Lung (tissue), 12 donors: ENCODE measurements around the gene MECP2. TPM values are rescaled to one million over a fixed set of nuclear protein-coding genes. Genes with fewer than 3 reads are reported as not detected.

Experiments used
- ATAC-seq: fragments of 200-7000 bp; cut with Tn5 transposase; one replicate; pipeline ENCODE4 v1.9.1; 2020; ENCODE audit warnings: moderate number of reproducible peaks; ENCODE audit not compliant: insufficient read depth, low FRiP score
- DNase-seq, 3 donors: peaks; one replicate each; pipeline ENCODE4 v3.0.0-alpha.2; 2013 to 2017
- H3K27ac ChIP-seq, 2 donors: one replicate each; pipeline ENCODE4 v1.5.1; 2013; ENCODE audit warnings: mild to moderate bottlenecking in 2 of 2, moderate library complexity in 2 of 2, control low read depth in 1 of 2, inconsistent platforms in 1 of 2, low read depth in 1 of 2, low read length in 1 of 2
- H3K27me3 ChIP-seq, 3 donors: one replicate each; pipeline ENCODE4 v1.5.1; 2013; ENCODE audit warnings: low read length in 2 of 3; ENCODE audit not compliant: control insufficient read depth in 3 of 3, insufficient read depth in 3 of 3
- H3K36me3 ChIP-seq, 4 donors: one replicate each; pipeline ENCODE4 v1.5.1; 2013; ENCODE audit warnings: low read length in 4 of 4, mild to moderate bottlenecking in 1 of 4, moderate library complexity in 1 of 4; ENCODE audit not compliant: control insufficient read depth in 4 of 4, insufficient read depth in 4 of 4
- H3K4me1 ChIP-seq, 5 donors: one replicate each; pipeline ENCODE4 v1.5.1; 2013; ENCODE audit warnings: low read length in 5 of 5, mild to moderate bottlenecking in 2 of 5, moderate library complexity in 1 of 5; ENCODE audit not compliant: control insufficient read depth in 5 of 5, insufficient read depth in 5 of 5
- H3K4me3 ChIP-seq: one replicate; pipeline ENCODE4 v1.5.1; 2013; ENCODE audit warnings: mild to moderate bottlenecking, control low read depth, moderate library complexity
- H3K9ac ChIP-seq, 2 donors: one replicate each; pipeline ENCODE4 v1.5.1; 2013; ENCODE audit warnings: low read length in 2 of 2, control low read depth in 1 of 2; ENCODE audit not compliant: insufficient read depth in 1 of 2
- H3K9me3 ChIP-seq, 4 donors: one replicate each; pipeline ENCODE4 v1.5.1; 2013; ENCODE audit warnings: low read length in 3 of 4, mild to moderate bottlenecking in 1 of 4, moderate library complexity in 1 of 4; ENCODE audit not compliant: control insufficient read depth in 4 of 4, insufficient read depth in 3 of 4
- CTCF ChIP-seq: IDR thresholded peaks from 2 replicates; pipeline ENCODE4 v1.5.1; 2012; ENCODE audit warnings: mild to moderate bottlenecking; ENCODE audit errors: control extremely low read depth, extremely low read depth
- WGBS, 2 donors: extraction: QIAGEN DNeasy Blood & Tissue Kit; methylation state at CpG; one replicate each; pipeline ENCODE4 v1.1.7; 2013; 5-methylcytosine and 5-hydroxymethylcytosine counted together
- polyA plus RNA-seq, 2 donors: library from polyadenylated mRNA; stranded (reverse); fragments of 200-250 nt; gene quantifications; one replicate each; pipeline ENCODE4 v1.2.1, GENCODE V29; 2013
- total RNA-seq, 2 donors: library from RNA; depleted of rRNA in 1 of 2; stranded (reverse); fragments of >200 nt in 1 of 2; gene quantifications; one replicate each; pipeline ENCODE4 v1.2.1, GENCODE V29; 2014 to 2021
- donor health status: control.
- donor health status: control.
- donor health status: Bipolar disorder and iron deficiency.
- donor health status: healthy.
- donor health status: DM: yes; HTN: yes; CAD: no.

Gene MECP2
- total and polyA plus RNA-seq, 4 donors: 20.4 to 62.9 (median 38.9) TPM

- WGBS, 2 donors: 45 to 53% methylated on average over 6 of the region's 6 CpGs
- Histone ChIP-seq H3K9me3 (peaks cover 0 to 11% (median 2%) of the 10 kb centered on the region in 4 donors), H3K27me3 (no peaks in the 10 kb centered on the region), H3K9ac (no peak overlapping the region), H3K36me3 (peaks cover 0 to 3% (median 0%) of the 10 kb centered on the region in 4 donors), H3K27ac (no peak overlapping the region), H3K4me1 (peaks cover 0 to 23% (median 13%) of the 10 kb centered on the region in 5 donors), H3K4me3 (no peak overlapping the region)
- DNase-seq (no peak), ATAC-seq (no peak)
- TF ChIP-seq CTCF: no peak
Measured at GRCh38 chrX:154094833-154095232, 2.7 kb downstream of the MECP2 start.

GRCh38 chrX:154093965-154094364 lies 3.6 kb downstream of the MECP2 start:
- no peak overlapping the region for H3K4me3 ChIP-seq
- H3K4me1 ChIP-seq: peaks cover 0 to 23% (median 13%) of the 10 kb centered on the region in 5 donors
- DNase-seq (no peak), ATAC-seq (no peak)
- H3K36me3 ChIP-seq: peaks cover 0 to 3% (median 0%) of the 10 kb centered on the region in 4 donors
- peak overlapping the region in 1 of 2 donors; percentile 19 for H3K27ac ChIP-seq
- no peak for TF ChIP-seq CTCF
- H3K27me3 ChIP-seq: no peaks in the 10 kb centered on the region
- WGBS, 2 donors: 57 to 80% methylated on average over 5 of the region's 5 CpGs
- H3K9me3 ChIP-seq: peaks cover 0 to 11% (median 2%) of the 10 kb centered on the region in 4 donors
- no peak overlapping the region for H3K9ac ChIP-seq

GRCh38 chrX:154092371-154092770 lies 5.1 kb downstream of the MECP2 start:
- 73 to 76% methylated on average over 5 of the region's 5 CpGs for WGBS, 2 donors
- DNase-seq: no peak
- Histone ChIP-seq H3K4me1 (peaks cover 0 to 23% (median 14%) of the 10 kb centered on the region in 5 donors), H3K9ac (no peak overlapping the region), H3K4me3 (no peak overlapping the region), H3K27ac (peak overlapping the region in 1 of 2 donors; percentile 2), H3K9me3 (peaks cover 0 to 6% (median 0%) of the 10 kb centered on the region in 4 donors), H3K36me3 (peaks cover 0 to 3% (median 0%) of the 10 kb centered on the region in 4 donors), H3K27me3 (peaks cover 0 to 2% (median 0%) of the 10 kb centered on the region in 3 donors)
- TF ChIP-seq CTCF: no peak
- no peak for ATAC-seq

GRCh38 chrX:154091678-154092077 lies 5.8 kb downstream of the MECP2 start:
- peaks cover 0 to 2% (median 0%) of the 10 kb centered on the region in 3 donors for H3K27me3 ChIP-seq
- TF ChIP-seq CTCF: no peak
- H3K27ac ChIP-seq: no peak overlapping the region
- no peak overlapping the region for H3K4me3 ChIP-seq
- 67 to 80% methylated on average over 8 of the region's 8 CpGs for WGBS, 2 donors
- H3K9me3 ChIP-seq: peaks cover 0 to 6% (median 0%) of the 10 kb centered on the region in 4 donors
- H3K9ac ChIP-seq: no peak overlapping the region
- no peak for DNase-seq
- H3K4me1 ChIP-seq: peaks cover 0 to 23% (median 14%) of the 10 kb centered on the region in 5 donors
- peaks cover 0 to 3% (median 0%) of the 10 kb centered on the region in 4 donors for H3K36me3 ChIP-seq
- peak; percentile 14 for ATAC-seq
